Stomach (tissue), 9 donors: ENCODE measurements around the gene SEC62. TPM values are rescaled to one million over a fixed set of nuclear protein-coding genes. Genes with fewer than 3 reads are reported as not detected.
A peak's percentile ranks its signal among the peaks of the same experiment; 100 is the strongest.

ENCODE experiments used
- DNase-seq, 2 donors: peaks; one replicate each; pipeline versions ENCODE4 v3.0.0 to v3.0.0-alpha.2; 2013 to 2019
- H3K27ac ChIP-seq, 5 donors: fragments of 200-600 bp in 4 of 5; sonication (generic) in 4 of 5; one replicate each; pipeline ENCODE4 v1.5.1; 2013 to 2019; ENCODE audit warnings: mild to moderate bottlenecking in 1 of 5, moderate library complexity in 1 of 5
- H3K27me3 ChIP-seq, 3 donors: fragments of 200-600 bp; sonication (generic); one replicate each; pipeline ENCODE4 v1.5.1; 2017 to 2019; ENCODE audit warnings: mixed run types in 1 of 3
- H3K36me3 ChIP-seq, 4 donors: fragments of 200-600 bp; sonication (generic); 1 replicate in 3 of 4; 2 replicates in 1 of 4; pipeline ENCODE4 v1.5.1; 2016 to 2019
- H3K4me1 ChIP-seq, 4 donors: fragments of 200-600 bp; sonication (generic); one replicate each; pipeline ENCODE4 v1.5.1; 2016 to 2019
- H3K4me3 ChIP-seq, 4 donors: fragments of 200-600 bp; sonication (generic) in 3 of 4; one replicate each; pipeline ENCODE4 v1.5.1; 2016 to 2019; ENCODE audit warnings: mild to moderate bottlenecking in 1 of 4
- H3K9me3 ChIP-seq, 4 donors: fragments of 200-600 bp; sonication (generic); one replicate each; pipeline ENCODE4 v1.5.1; 2016 to 2019
- EP300 ChIP-seq: sonication (generic); formaldehyde crosslinking; IDR thresholded peaks from one replicate; pipeline ENCODE4 v1.6.1; 2017; ENCODE audit warnings: antibody characterized with exemption
- POLR2A ChIP-seq, 4 donors: fragments of 450-650 bp; IDR thresholded peaks; one replicate each; pipeline ENCODE4 v1.6.1; 2016; ENCODE audit warnings: antibody characterized with exemption in 4 of 4, control low read depth in 2 of 4, mild to moderate bottlenecking in 1 of 4, moderate library complexity in 1 of 4
- POLR2AphosphoS5 ChIP-seq, 3 donors: sonication (generic); formaldehyde crosslinking; IDR thresholded peaks; one replicate each; pipeline ENCODE4 v1.6.1; 2016; ENCODE audit warnings: antibody characterized with exemption in 3 of 3
- WGBS, 5 donors: extraction: QIAGEN DNeasy Blood & Tissue Kit in 3 of 5; methylation state at CpG; one replicate each; pipeline versions ENCODE4 v1.1.5 to v1.1.7; 2013 to 2018; 5-methylcytosine and 5-hydroxymethylcytosine counted together
- intact Hi-C: fragments of 100-400 bp; cut with DNase I; formaldehyde crosslinking; loops from one replicate; pipeline ENCODE4 v1.15.1; 2023; ENCODE audit warnings: low total_unique reads
- polyA plus RNA-seq, 3 donors: library from polyadenylated mRNA; stranded (reverse); fragments of 200-250 nt; gene quantifications; one replicate each; pipeline ENCODE4 v1.2.3, GENCODE V29; 2013
- total RNA-seq, 5 donors: library from RNA; depleted of rRNA; stranded (reverse); fragments of >200 nt; gene quantifications; one replicate each; pipeline versions ENCODE4 v1.1.0 to v1.2.3, GENCODE V29; 2014 to 2016
- TF ChIP-seq, protein P1 (sequence below), 7 experiments: fragments of 450-650 bp in 4 of 7; fragments of 200-600 bp in 3 of 7; sonication (generic) in 3 of 7; IDR thresholded peaks; one replicate each; pipeline ENCODE4 v1.5.1; 2016 to 2019; ENCODE audit warnings: antibody characterized with exemption in 7 of 7, control low read depth in 2 of 7, mild to moderate bottlenecking in 1 of 7
- donor health status: healthy with polysubstance abuse.
- donor health status: Bipolar disorder and iron deficiency.
- donor health status: healthy.

Gene SEC62
- total and polyA plus RNA-seq, 8 donors: 12.1 to 239 (median 51.1) TPM

DNA sequence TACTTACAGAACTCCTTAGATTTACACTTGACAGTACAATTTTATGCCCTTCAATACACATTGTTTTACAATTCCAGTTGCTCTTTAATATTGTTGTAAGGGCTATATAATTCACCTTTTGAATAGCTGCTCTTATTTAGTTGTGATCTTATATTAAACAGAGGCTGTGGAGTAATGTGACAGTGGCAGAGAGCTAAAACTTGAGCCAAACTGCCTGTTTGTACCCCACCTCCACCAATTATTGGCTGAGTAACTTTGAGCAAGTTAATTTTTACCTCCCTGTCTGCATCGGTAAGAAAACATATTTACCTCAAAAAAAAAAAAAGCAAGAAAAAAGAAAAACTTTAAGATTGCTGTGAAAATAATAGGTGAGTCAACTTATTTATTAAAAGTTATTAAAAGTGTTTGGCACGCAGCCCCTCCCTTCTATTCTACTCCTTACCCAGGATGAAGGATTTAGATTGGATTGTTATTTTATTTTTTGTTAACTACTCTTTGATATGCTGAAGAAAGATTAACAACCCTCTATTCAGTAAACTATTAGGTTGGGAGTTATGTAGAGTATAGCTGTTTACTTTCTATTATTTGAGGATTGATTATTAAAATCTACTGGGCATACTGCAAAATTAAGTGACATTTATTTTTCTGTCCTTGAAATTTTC, 1.7 kb downstream of the SEC62 start:
- intact Hi-C loops: no loop called here
- H3K4me1 ChIP-seq: peaks cover 10 to 70% (median 46%) of the 10 kb centered on the region in 4 donors
- H3K9me3 ChIP-seq: no peaks in the 10 kb centered on the region
- peaks cover 0 to 6% (median 0%) of the 10 kb centered on the region in 4 donors for H3K36me3 ChIP-seq
- TF ChIP-seq EP300 (no peak), POLR2AphosphoS5 (IDR thresholded peaks at IDR 0.05) (no peak)
- TF ChIP-seq, protein P1, sequence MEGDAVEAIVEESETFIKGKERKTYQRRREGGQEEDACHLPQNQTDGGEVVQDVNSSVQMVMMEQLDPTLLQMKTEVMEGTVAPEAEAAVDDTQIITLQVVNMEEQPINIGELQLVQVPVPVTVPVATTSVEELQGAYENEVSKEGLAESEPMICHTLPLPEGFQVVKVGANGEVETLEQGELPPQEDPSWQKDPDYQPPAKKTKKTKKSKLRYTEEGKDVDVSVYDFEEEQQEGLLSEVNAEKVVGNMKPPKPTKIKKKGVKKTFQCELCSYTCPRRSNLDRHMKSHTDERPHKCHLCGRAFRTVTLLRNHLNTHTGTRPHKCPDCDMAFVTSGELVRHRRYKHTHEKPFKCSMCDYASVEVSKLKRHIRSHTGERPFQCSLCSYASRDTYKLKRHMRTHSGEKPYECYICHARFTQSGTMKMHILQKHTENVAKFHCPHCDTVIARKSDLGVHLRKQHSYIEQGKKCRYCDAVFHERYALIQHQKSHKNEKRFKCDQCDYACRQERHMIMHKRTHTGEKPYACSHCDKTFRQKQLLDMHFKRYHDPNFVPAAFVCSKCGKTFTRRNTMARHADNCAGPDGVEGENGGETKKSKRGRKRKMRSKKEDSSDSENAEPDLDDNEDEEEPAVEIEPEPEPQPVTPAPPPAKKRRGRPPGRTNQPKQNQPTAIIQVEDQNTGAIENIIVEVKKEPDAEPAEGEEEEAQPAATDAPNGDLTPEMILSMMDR (IDR thresholded peaks at IDR 0.05): no peak
- H3K4me3 ChIP-seq: peak overlapping the region; percentile 67 to 93 (median 80)
- 19 to 36% (median 23%) methylated on average over 2 of the region's 2 CpGs for WGBS, 5 donors
- no peaks in the 10 kb centered on the region for H3K27me3 ChIP-seq
- H3K27ac ChIP-seq: peak overlapping the region in 4 of 5 donors; percentile 94 to 99 (median 96)
- no peak for DNase-seq

DNA sequence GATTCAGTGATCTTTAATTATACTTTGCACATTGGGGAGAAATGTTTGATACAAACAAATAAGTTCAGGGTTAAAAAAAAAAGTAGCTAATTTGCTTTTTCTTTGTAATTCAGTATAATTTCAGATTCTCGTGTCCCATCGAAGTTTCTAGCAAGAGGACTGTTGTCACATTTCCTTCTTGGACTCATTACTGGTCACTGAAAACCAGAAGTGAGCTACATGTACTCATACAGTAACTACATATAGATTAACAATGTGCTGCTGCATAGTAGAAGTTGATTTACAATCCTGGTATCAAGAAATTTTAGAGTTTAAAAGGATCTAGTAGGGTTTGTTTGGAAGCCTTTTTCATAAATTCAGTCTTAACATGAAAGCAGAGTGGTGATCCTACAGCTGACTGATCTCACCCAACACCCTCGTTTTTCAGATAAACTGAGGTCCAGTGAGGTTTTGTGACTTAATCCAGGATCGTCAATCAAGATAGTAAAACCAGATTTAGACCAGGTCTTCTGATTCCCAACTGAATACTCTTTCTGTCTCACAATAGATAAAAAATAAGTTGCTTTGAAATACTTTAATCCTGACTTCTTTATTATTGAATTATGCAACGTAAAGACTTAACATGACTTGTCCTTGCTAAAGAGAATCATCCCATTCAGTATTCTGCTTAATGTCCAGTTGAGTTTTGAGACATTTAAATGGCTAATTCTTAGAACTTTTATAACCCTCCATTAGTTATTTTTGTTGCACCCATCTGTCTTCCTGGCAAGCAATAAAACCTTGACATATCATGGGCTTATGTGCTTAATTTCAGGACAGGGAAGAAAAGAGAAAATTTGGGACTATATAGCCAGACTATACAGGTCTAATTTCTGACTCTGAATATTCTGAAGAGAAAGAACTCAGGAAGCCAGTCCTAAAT, 2.8 kb downstream of the SEC62 start:
- peaks cover 0 to 8% (median 6%) of the 10 kb centered on the region in 4 donors for H3K36me3 ChIP-seq
- H3K4me1 ChIP-seq: peaks cover 10 to 80% (median 51%) of the 10 kb centered on the region in 4 donors
- H3K4me3 ChIP-seq: peak overlapping the region in 2 of 4 donors; percentile 10 to 78
- intact Hi-C loops: no loop called here
- H3K9me3 ChIP-seq: no peaks in the 10 kb centered on the region
- DNase-seq: no peak
- H3K27me3 ChIP-seq: no peaks in the 10 kb centered on the region
- H3K27ac ChIP-seq: peak overlapping the region in 1 of 5 donors; percentile 95
- 32 to 47% (median 41%) methylated on average over 5 of the region's 5 CpGs for WGBS, 5 donors
- TF ChIP-seq POLR2AphosphoS5 (IDR thresholded peaks at IDR 0.05) (no peak), POLR2A (IDR thresholded peaks at IDR 0.05) (no peak), EP300 (no peak)
- TF ChIP-seq, protein P1 (IDR thresholded peaks at IDR 0.05): no peak

DNA sequence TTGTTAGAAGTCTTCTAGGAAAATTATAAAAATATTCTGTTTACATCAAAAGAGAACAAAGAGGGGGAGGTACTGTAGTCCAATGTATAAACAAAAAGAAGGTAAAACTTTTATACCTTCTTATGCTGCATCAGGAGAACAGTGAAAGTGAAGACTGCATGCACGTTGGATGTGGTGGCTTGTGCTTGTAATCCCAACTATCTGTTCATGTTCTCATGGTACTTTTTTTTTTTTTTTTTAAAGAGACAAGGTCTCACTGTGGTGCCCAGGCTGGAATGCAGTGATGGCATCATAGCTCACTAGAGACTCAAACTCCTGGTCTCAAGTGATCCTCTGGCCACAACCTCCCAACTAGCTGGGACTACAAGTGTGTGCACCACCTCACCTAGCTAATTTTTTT, 4.2 kb downstream of the SEC62 start:
- H3K36me3 ChIP-seq: peaks cover under 1 to 20% (median 16%) of the 10 kb centered on the region in 4 donors
- H3K9me3 ChIP-seq: no peaks in the 10 kb centered on the region
- peaks cover 10 to 83% (median 52%) of the 10 kb centered on the region in 4 donors for H3K4me1 ChIP-seq
- H3K27me3 ChIP-seq: no peaks in the 10 kb centered on the region
- H3K27ac ChIP-seq: no peak overlapping the region
- DNase-seq: no peak
- no peak overlapping the region for H3K4me3 ChIP-seq
- intact Hi-C loops: no loop called here
- 32 to 49% (median 38%) methylated on average over 1 of the region's 1 CpG for WGBS, 5 donors
- TF ChIP-seq EP300: no peak
- no peak for TF ChIP-seq POLR2AphosphoS5 (IDR thresholded peaks at IDR 0.05)
- TF ChIP-seq POLR2A (IDR thresholded peaks at IDR 0.05): no peak
- TF ChIP-seq, protein P1 (IDR thresholded peaks at IDR 0.05): no peak

DNA sequence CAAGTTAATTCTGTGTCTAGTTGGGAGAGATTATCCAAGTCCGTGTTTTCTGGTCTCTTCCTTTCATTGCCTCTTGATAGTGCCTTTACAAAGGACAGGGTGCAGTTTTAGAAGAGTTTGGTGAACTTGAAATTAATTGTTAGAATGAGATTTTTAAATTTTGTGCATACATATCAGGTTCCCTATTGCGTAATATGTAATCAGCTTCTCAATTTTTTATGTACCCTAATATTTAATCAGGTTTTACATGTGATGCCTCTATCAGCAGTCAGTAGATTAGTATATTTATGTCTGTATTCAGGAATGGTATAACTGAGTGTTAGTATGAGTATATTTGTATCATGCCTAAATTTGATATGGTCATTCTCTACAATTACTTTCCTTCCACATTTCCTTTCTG, 4.9 kb downstream of the SEC62 start:
- intact Hi-C loops: no loop called here
- Histone ChIP-seq H3K36me3 (peaks cover 5 to 27% (median 22%) of the 10 kb centered on the region in 4 donors), H3K9me3 (no peaks in the 10 kb centered on the region), H3K4me1 (peaks cover 10 to 80% (median 52%) of the 10 kb centered on the region in 4 donors), H3K27ac (no peak overlapping the region), H3K4me3 (no peak overlapping the region), H3K27me3 (no peaks in the 10 kb centered on the region)
- 27 to 62% (median 56%) methylated on average over 2 of the region's 2 CpGs for WGBS, 5 donors
- DNase-seq: no peak
- TF ChIP-seq EP300 (no peak), POLR2AphosphoS5 (IDR thresholded peaks at IDR 0.05) (no peak), POLR2A (IDR thresholded peaks at IDR 0.05) (no peak)
- TF ChIP-seq, protein P1 (IDR thresholded peaks at IDR 0.05): no peak
